SK-N-SH (cell line): ENCODE measurements around the gene RHOXF2. TPM values are rescaled to one million over a fixed set of nuclear protein-coding genes. Genes with fewer than 3 reads are reported as not detected.

Experiments
- CTCF ChIA-PET: fragments of 300-600, 350-600 bp; formaldehyde crosslinking; extraction: SDS; loops from one replicate; lab custom pipeline; 2021; lab: Yijun Ruan, JAX
- POLR2A ChIA-PET: fragments of 350-600 bp; sonication (Branson Sonifier 250); formaldehyde crosslinking; extraction: SDS; loops from one replicate; lab custom pipeline; 2020; ENCODE audit warnings: antibody characterized with exemption, inconsistent platforms; lab: Yijun Ruan, JAX
- DNase-seq: peaks from one replicate; pipeline ENCODE4 v3.0.0; 2012
- H2AFZ ChIP-seq: fragments of 200-600 bp; sonication (generic); 2 replicates; pipeline ENCODE4 v1.8.1; 2016; ENCODE audit warnings: antibody characterized with exemption, mild to moderate bottlenecking, low read depth
- H3F3A ChIP-seq: fragments of 200-600 bp; sonication (generic); replicated peaks from 2 replicates; pipeline ENCODE3; 2016; ENCODE audit warnings: antibody characterized with exemption, mild to moderate bottlenecking; ENCODE audit not compliant: insufficient read depth
- H3K27ac ChIP-seq, 2 experiments: fragments of 200-500 bp in 1 of 2; fragments of 200-600 bp in 1 of 2; sonication (Bioruptor generic) in 1 of 2; sonication (generic), shearing (Covaris generic) in 1 of 2; 2 replicates each; pipeline versions ENCODE4 v1.5.1 to v1.6.1; 2014 to 2016; ENCODE audit warnings: low read depth in 2 of 2, inconsistent platforms in 1 of 2, low read length in 1 of 2, mild to moderate bottlenecking in 1 of 2, mixed read lengths in 1 of 2
- H3K27me3 ChIP-seq: fragments of 200-600 bp; sonication (generic), shearing (Covaris generic); 2 replicates; pipeline ENCODE4 v1.6.1; 2016; ENCODE audit warnings: mixed run types; ENCODE audit not compliant: insufficient read depth
- H3K36me3 ChIP-seq, 2 experiments: fragments of 200-500 bp in 1 of 2; fragments of 200-600 bp in 1 of 2; sonication (Bioruptor generic) in 1 of 2; sonication (generic) in 1 of 2; replicated peaks in 1 of 2; 2 replicates each; pipeline versions ENCODE3 to v1.5.1; 2014 to 2016; ENCODE audit warnings: low read length in 1 of 2, mild to moderate bottlenecking in 1 of 2; ENCODE audit not compliant: insufficient read depth in 2 of 2, control insufficient read depth in 1 of 2
- H3K4me1 ChIP-seq, 2 experiments: fragments of 200-500 bp in 1 of 2; fragments of 200-600 bp in 1 of 2; sonication (Bioruptor generic) in 1 of 2; sonication (generic), shearing (Covaris generic) in 1 of 2; 2 replicates each; pipeline versions ENCODE4 v1.5.1 to v1.6.1; 2014 to 2016; ENCODE audit warnings: low read depth in 1 of 2, low read length in 1 of 2, mixed run types in 1 of 2; ENCODE audit not compliant: insufficient read depth in 2 of 2, control insufficient read depth in 1 of 2
- H3K4me2 ChIP-seq: fragments of 200-600 bp; sonication (generic), shearing (Covaris generic); 2 replicates; pipeline ENCODE4 v1.6.1; 2017; ENCODE audit warnings: mixed run types
- H3K4me3 ChIP-seq, 2 experiments: fragments of 200-500 bp in 1 of 2; fragments of 200-600 bp in 1 of 2; sonication (Bioruptor generic) in 1 of 2; sonication (generic), shearing (Covaris generic) in 1 of 2; 2 replicates each; pipeline versions ENCODE4 v1.5.1 to v1.8.1; 2014 to 2016; ENCODE audit warnings: low read depth in 2 of 2, inconsistent platforms in 1 of 2, low read length in 1 of 2, mild to moderate bottlenecking in 1 of 2, mixed read lengths in 1 of 2, moderate library complexity in 1 of 2
- H3K79me2 ChIP-seq: fragments of 200-600 bp; sonication (generic); 2 replicates; pipeline ENCODE4 v1.8.1; 2017; ENCODE audit warnings: mild to moderate bottlenecking; ENCODE audit not compliant: insufficient read depth
- H3K9ac ChIP-seq: fragments of 200-600 bp; sonication (generic); 2 replicates; pipeline ENCODE4 v1.6.1; 2017; ENCODE audit warnings: mixed run types
- H3K9me2 ChIP-seq: fragments of 200-600 bp; sonication (generic); 2 replicates; pipeline ENCODE4 v1.6.1; 2017; ENCODE audit warnings: mixed run types
- H3K9me3 ChIP-seq: fragments of 200-600 bp; sonication (generic); 2 replicates; pipeline ENCODE4 v1.6.1; 2017; ENCODE audit warnings: mixed run types, mild to moderate bottlenecking, moderate library complexity
- H4K20me1 ChIP-seq: fragments of 200-600 bp; sonication (generic); 2 replicates; pipeline ENCODE4 v1.6.1; 2017; ENCODE audit warnings: mild to moderate bottlenecking, mixed run types; ENCODE audit not compliant: insufficient read depth
- CHD2 ChIP-seq: fragments of 150-350 bp; IDR thresholded peaks from 2 replicates; pipeline ENCODE4 v1.6.1; 2018; ENCODE audit warnings: low read length; ENCODE audit not compliant: partially characterized antibody
- ELF1 ChIP-seq: IDR thresholded peaks from 2 replicates; pipeline ENCODE4 v1.4.0; 2012
- EZH2phosphoT487 ChIP-seq: fragments of 200-600 bp; sonication (generic); IDR thresholded peaks from 2 replicates; pipeline ENCODE4 v1.6.1; 2017; ENCODE audit warnings: low read depth, mixed run types, mild to moderate bottlenecking, antibody characterized with exemption, moderate library complexity, borderline replicate concordance
- FOXJ3 ChIP-seq: sonication (generic); formaldehyde crosslinking; IDR thresholded peaks from 2 replicates; pipeline ENCODE4 v1.5.1; 2020; ENCODE audit warnings: mild to moderate bottlenecking, missing genetic modification reagents
- GABPA ChIP-seq: IDR thresholded peaks from 2 replicates; pipeline ENCODE4 v1.4.0; 2012; ENCODE audit warnings: low read depth, mild to moderate bottlenecking
- JUND ChIP-seq: IDR thresholded peaks from 2 replicates; pipeline ENCODE4 v1.4.0; 2012
- MXI1 ChIP-seq: IDR thresholded peaks from 2 replicates; pipeline ENCODE4 v1.6.1; 2012; ENCODE audit warnings: mild to moderate bottlenecking, low read depth, low read length, improper control_type of control experiment
- NRF1 ChIP-seq: IDR thresholded peaks from 2 replicates; pipeline ENCODE4 v1.6.1; 2012; ENCODE audit warnings: low read depth, mild to moderate bottlenecking, low read length
- POLR2AphosphoS5 ChIP-seq: IDR thresholded peaks from 2 replicates; pipeline ENCODE4 v1.6.1; 2012; ENCODE audit warnings: low read depth, low read length
- RFX5 ChIP-seq: IDR thresholded peaks from 2 replicates; pipeline ENCODE4 v1.6.1; 2012; ENCODE audit warnings: mild to moderate bottlenecking, improper control_type of control experiment, low read length
- RXRA ChIP-seq: IDR thresholded peaks from 2 replicates; pipeline ENCODE4 v1.4.0; 2012; ENCODE audit warnings: low read depth, mild to moderate bottlenecking, borderline replicate concordance
- SIN3A ChIP-seq: IDR thresholded peaks from 2 replicates; pipeline ENCODE4 v1.6.1; 2012; ENCODE audit warnings: low read depth, mild to moderate bottlenecking, low read length, moderate library complexity, borderline replicate concordance
- TAF1 ChIP-seq: IDR thresholded peaks from 2 replicates; pipeline ENCODE4 v1.6.1; 2012; ENCODE audit warnings: low read depth, mild to moderate bottlenecking, low read length, moderate library complexity, borderline replicate concordance
- TCF12 ChIP-seq: IDR thresholded peaks from 2 replicates; pipeline ENCODE4 v1.4.0; 2012
- TEAD4 ChIP-seq: IDR thresholded peaks from 2 replicates; pipeline ENCODE4 v1.4.0; 2012; ENCODE audit warnings: mild to moderate bottlenecking, borderline replicate concordance; ENCODE audit not compliant: insufficient read depth
- WGBS: methylation state at CpG from one replicate; pipeline ENCODE4 v1.1.6; 2017; ENCODE audit warnings: low lambda C conversion rate; 5-methylcytosine and 5-hydroxymethylcytosine counted together
- polyA plus RNA-seq, 3 experiments: library from polyadenylated mRNA; depleted of rRNA; stranded (reverse); fragments of >200 nt; gene quantifications; 2 replicates each; pipeline ENCODE4 v1.2.3, GENCODE V29; 2012
- TF ChIP-seq, protein P1 (sequence below): fragments of 150-350 bp; IDR thresholded peaks from 2 replicates; pipeline ENCODE4 v1.6.1; 2016; ENCODE audit warnings: mild to moderate bottlenecking, low read depth, low read length
- TF ChIP-seq, protein P2 (sequence below): fragments of 150-350 bp; IDR thresholded peaks from 2 replicates; pipeline ENCODE4 v1.6.1; 2017; ENCODE audit warnings: antibody characterized with exemption, low read length, low read depth, borderline replicate concordance
- TF ChIP-seq, protein P3 (sequence below): fragments of 200-600 bp; sonication (generic); IDR thresholded peaks from 2 replicates; pipeline ENCODE4 v1.6.1; 2017; ENCODE audit warnings: antibody characterized with exemption, mild to moderate bottlenecking, moderate library complexity
- TF ChIP-seq, protein P4 (sequence below): IDR thresholded peaks from 2 replicates; pipeline ENCODE4 v1.4.0; 2012; ENCODE audit warnings: low read depth
- TF ChIP-seq, protein P5 (sequence below): IDR thresholded peaks from 2 replicates; pipeline ENCODE4; 2012

The RHOXF2 gene
- polyA plus RNA-seq, 1 of the 3 experiments (the other 2 are of a cell fraction), result not detected

DNA sequence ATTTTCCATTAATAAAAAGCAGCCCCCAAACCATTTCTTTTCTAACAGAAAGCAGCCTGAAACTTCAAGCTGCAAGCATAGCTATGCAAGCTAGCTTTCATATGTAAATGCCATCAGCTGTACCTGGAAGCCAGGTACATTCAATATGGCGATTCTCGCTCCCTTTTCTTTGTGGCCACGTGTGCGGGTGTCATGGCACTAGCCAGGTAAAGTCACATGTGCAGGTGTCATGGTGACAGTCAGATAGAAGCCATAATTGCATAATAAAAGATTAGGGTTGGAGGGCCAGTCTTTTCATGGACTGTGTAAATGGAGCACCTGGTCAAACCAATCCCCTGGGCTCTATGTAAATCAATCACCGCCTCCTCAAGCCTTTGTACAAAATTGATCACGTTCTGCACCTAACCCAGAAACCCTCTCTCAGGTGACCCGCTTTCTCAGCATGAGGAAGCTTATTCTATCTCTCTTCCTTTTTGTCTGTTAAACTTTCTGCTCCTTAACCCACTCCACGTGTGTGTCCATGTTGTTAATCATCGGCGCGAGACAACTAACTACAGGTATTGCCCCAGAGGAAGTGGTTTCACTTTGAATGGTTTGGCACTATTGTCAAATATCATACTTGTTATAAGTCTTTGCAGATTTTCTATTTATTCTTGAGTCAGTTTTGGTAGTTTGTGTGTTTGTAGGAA lies 18.0 kb upstream of the RHOXF2 start:
- H3K9me3 ChIP-seq, result no peaks in the 10 kb centered on the region

More for the DNA sequence above, 18.0 kb upstream of the RHOXF2 start:
- no peak overlapping the region for H3K4me2 ChIP-seq
- H3K4me3 ChIP-seq, result no peak overlapping the region
- no peaks in the 10 kb centered on the region for H3K4me1 ChIP-seq
- ChIA-PET CTCF (interaction anchor here (0.7 kb wide), 1 partner anchor 121 kb away, joined by 3 read pairs; no protein-coding TSS in a partner anchor), POLR2A (no interaction called here)
- no peaks in the 10 kb centered on the region for H3K36me3 ChIP-seq
- H3K9ac ChIP-seq, result no peak overlapping the region
- no peak overlapping the region for H3K27ac ChIP-seq
- H2AFZ ChIP-seq, result no peak overlapping the region
- peaks cover 17% of the 10 kb centered on the region; the same call in 1 of the 2 replicates for H3K27me3 ChIP-seq
- H4K20me1 ChIP-seq, result no peaks in the 10 kb centered on the region
- TF ChIP-seq, protein P1, sequence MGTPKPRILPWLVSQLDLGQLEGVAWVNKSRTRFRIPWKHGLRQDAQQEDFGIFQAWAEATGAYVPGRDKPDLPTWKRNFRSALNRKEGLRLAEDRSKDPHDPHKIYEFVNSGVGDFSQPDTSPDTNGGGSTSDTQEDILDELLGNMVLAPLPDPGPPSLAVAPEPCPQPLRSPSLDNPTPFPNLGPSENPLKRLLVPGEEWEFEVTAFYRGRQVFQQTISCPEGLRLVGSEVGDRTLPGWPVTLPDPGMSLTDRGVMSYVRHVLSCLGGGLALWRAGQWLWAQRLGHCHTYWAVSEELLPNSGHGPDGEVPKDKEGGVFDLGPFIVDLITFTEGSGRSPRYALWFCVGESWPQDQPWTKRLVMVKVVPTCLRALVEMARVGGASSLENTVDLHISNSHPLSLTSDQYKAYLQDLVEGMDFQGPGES, result no peak
- no peak for TF ChIP-seq SIN3A
- no peak for TF ChIP-seq FOXJ3 (CRISPR knock-in tag)
- TF ChIP-seq CHD2, result no peak
- TF ChIP-seq EZH2phosphoT487, result no peak
- no peak for TF ChIP-seq RXRA
- no peak for TF ChIP-seq TCF12
- TF ChIP-seq, protein P2, sequence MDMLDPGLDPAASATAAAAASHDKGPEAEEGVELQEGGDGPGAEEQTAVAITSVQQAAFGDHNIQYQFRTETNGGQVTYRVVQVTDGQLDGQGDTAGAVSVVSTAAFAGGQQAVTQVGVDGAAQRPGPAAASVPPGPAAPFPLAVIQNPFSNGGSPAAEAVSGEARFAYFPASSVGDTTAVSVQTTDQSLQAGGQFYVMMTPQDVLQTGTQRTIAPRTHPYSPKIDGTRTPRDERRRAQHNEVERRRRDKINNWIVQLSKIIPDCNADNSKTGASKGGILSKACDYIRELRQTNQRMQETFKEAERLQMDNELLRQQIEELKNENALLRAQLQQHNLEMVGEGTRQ, result no peak
- no peak for TF ChIP-seq TEAD4
- no peak for TF ChIP-seq GABPA
- no peak for TF ChIP-seq RFX5
- no peak for TF ChIP-seq JUND
- TF ChIP-seq MXI1, result no peak
- no peak for TF ChIP-seq ELF1
- no peak for TF ChIP-seq POLR2AphosphoS5
- TF ChIP-seq, protein P3, sequence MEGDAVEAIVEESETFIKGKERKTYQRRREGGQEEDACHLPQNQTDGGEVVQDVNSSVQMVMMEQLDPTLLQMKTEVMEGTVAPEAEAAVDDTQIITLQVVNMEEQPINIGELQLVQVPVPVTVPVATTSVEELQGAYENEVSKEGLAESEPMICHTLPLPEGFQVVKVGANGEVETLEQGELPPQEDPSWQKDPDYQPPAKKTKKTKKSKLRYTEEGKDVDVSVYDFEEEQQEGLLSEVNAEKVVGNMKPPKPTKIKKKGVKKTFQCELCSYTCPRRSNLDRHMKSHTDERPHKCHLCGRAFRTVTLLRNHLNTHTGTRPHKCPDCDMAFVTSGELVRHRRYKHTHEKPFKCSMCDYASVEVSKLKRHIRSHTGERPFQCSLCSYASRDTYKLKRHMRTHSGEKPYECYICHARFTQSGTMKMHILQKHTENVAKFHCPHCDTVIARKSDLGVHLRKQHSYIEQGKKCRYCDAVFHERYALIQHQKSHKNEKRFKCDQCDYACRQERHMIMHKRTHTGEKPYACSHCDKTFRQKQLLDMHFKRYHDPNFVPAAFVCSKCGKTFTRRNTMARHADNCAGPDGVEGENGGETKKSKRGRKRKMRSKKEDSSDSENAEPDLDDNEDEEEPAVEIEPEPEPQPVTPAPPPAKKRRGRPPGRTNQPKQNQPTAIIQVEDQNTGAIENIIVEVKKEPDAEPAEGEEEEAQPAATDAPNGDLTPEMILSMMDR, result no peak
- TF ChIP-seq NRF1, result no peak
- TF ChIP-seq, protein P4, sequence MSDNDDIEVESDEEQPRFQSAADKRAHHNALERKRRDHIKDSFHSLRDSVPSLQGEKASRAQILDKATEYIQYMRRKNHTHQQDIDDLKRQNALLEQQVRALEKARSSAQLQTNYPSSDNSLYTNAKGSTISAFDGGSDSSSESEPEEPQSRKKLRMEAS, result no peak
- no peak for TF ChIP-seq TAF1
- TF ChIP-seq, protein P5, sequence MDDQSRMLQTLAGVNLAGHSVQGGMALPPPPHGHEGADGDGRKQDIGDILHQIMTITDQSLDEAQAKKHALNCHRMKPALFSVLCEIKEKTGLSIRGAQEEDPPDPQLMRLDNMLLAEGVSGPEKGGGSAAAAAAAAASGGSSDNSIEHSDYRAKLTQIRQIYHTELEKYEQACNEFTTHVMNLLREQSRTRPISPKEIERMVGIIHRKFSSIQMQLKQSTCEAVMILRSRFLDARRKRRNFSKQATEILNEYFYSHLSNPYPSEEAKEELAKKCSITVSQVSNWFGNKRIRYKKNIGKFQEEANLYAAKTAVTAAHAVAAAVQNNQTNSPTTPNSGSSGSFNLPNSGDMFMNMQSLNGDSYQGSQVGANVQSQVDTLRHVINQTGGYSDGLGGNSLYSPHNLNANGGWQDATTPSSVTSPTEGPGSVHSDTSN, result no peak
- WGBS, result 55% methylated on average over 10 of the region's 11 CpGs
- no peak for DNase-seq
- H3K9me2 ChIP-seq, result no peaks in the 10 kb centered on the region
- H3F3A ChIP-seq, result no peaks in the 10 kb centered on the region
- no peaks in the 10 kb centered on the region for H3K79me2 ChIP-seq
